OCI-LY1 (cell line): Measurements from ENCODE around the gene TNFRSF14.

Experiments
- EZH2 ChIP-seq: fragments of 200-600 bp; sonication (generic), shearing (Covaris generic); IDR thresholded peaks from 2 replicates; pipeline ENCODE4 v1.8.0; 2017; ENCODE audit warnings: borderline replicate concordance, mixed run types, mild to moderate bottlenecking, antibody characterized with exemption, low read length, moderate library complexity, mixed read lengths
- TF ChIP-seq, protein P1 (sequence below): fragments of 200-600 bp; sonication (generic), shearing (Covaris generic); IDR thresholded peaks from 2 replicates; pipeline ENCODE4 v1.5.1; 2017; ENCODE audit warnings: mild to moderate bottlenecking, antibody characterized with exemption, low read length, moderate library complexity, mixed read lengths

DNA sequence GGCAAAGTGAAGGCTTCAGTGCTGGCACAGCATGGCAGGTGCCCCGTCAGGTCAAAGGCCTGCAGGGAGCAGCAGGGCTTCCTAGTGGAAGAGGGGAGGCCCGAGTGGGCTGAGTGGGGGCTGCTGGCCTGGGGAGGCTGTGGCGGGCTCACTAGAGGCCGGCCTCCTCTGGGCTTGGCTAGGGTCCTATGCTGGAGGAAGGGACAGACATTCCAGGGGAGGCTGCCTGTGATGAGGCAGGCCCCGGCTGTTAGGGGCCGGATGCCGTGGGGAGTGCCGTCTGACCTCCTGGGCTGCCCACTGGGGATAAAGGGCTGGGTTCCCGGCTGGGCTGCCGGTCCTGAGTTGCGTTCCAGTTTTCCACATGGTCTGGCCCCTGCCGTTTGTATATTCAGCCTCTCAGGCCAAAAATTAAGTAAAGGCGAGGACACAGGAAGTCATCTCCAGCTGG is 51.5 kb downstream of the TNFRSF14 start:
- TF ChIP-seq, protein P1, sequence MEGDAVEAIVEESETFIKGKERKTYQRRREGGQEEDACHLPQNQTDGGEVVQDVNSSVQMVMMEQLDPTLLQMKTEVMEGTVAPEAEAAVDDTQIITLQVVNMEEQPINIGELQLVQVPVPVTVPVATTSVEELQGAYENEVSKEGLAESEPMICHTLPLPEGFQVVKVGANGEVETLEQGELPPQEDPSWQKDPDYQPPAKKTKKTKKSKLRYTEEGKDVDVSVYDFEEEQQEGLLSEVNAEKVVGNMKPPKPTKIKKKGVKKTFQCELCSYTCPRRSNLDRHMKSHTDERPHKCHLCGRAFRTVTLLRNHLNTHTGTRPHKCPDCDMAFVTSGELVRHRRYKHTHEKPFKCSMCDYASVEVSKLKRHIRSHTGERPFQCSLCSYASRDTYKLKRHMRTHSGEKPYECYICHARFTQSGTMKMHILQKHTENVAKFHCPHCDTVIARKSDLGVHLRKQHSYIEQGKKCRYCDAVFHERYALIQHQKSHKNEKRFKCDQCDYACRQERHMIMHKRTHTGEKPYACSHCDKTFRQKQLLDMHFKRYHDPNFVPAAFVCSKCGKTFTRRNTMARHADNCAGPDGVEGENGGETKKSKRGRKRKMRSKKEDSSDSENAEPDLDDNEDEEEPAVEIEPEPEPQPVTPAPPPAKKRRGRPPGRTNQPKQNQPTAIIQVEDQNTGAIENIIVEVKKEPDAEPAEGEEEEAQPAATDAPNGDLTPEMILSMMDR, result no peak
- no peak for TF ChIP-seq EZH2
